KBM-7 (cell line): ENCODE data around the gene HSD11B1L.
"Not testable (repeated sequence)": the region's sequence is repeated elsewhere in the genome, so short reads cannot be mapped to it uniquely, and the experiment has no call there.

Source experiments
- DNase-seq: peaks from one replicate; pipeline ENCODE4 v3.0.0-alpha.2; 2015
- in situ Hi-C: fragments of 300-500 bp; cut with MboI; formaldehyde crosslinking; loops from 2 replicates; pipeline ENCODE4 v1.14.3; 2020; ENCODE audit warnings: low sequenced_read_pairs, low pct_unique_long_range_greater_than_20kb, mixed read lengths

Gene HSD11B1L

DNA sequence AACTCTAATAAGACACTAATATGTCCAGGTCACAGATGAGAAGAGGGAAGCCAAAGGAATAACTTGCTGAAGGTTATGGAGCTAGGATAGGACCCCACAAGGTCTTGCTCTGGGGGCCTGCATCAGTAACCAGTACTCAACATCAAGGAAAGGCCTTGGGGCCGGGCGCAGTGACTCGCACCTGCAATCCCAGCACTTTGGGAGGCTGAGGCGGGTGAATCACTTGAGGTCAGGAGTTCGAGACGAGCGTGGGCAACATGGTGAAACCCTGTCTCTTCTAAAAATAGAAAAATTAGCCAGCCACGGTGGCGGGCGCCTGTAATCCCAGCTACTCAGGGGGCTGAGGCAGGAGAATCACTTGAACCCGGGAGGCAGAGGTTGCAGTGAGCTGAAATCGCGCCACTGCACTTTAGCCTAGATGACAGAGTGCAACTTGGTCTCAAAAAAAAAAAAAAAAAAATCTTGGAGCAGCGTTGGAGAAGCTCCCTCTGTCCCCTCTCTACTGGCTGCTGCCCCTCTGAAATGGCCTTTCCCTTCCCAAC lies 37.3 kb downstream of the HSD11B1L start:
- in situ Hi-C loops = no loop called here
- no peak for DNase-seq

DNA sequence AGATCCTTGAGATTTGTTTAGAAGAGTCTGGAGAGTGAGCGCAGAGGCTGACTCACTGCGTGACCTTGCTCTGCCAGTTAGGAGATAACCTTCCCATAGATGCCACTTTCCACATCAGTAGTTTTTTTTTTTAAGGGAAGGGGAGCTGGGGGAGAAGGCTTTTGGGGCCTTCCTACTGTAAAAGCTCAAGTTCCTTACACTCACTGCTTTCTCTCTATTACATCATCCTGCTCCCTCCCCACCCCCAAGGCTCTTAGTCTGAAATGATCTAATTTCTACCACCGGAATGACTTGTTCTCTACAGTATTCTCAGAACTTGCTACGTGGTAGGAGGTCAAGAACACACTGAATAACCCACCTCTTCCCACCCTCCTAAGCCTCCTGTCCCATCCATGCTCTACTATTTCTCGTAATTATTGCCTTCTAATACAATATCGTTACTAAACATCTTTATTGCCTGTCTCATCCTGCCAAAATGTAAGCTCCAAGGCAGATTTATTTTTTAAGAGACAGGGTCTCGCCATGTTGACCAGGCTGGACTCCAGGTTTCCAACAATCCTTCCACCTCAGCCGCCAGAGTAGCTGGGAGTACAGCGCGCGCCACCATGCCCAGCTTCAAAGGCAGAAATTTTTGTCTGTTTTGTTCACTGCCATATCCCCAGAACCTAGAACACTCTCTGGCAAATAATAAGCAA lies 37.9 kb downstream of the HSD11B1L start:
- in situ Hi-C loops = no loop called here
- DNase-seq = peak; percentile 84

DNA sequence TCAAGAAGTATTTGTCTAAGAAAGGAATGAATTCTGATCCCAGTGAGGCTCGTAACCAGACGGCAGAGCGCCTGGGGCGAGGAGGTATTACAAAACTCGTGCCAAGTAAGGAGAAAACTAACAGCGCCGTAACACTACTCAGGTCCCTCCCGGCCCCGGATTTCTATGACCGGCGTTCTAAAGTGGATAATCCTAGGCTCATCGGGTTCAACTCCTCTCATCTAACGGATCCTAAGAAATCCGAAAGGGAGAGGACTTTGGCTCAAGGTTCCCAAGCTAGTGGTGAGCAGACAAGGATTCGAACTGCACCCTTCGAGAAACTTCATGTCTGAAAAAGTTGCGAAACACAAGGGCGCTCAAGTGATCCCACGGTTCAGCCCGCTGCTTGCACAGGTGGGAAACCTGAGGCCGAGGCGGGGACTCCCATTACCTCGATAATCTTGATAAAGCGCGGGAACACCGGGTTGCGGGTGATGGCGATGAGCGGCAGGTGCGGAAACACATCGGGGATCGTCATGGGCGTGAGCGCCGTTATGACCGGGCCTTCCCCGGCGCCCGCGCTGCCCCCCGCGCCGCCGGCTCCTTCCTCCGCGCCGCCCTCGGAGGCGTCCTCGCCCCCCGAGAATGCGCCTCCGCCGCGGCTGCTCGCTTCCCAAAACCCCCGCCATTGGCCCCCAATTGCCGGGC lies 38.6 kb downstream of the HSD11B1L start:
- peak; percentile 32 for DNase-seq

DNA sequence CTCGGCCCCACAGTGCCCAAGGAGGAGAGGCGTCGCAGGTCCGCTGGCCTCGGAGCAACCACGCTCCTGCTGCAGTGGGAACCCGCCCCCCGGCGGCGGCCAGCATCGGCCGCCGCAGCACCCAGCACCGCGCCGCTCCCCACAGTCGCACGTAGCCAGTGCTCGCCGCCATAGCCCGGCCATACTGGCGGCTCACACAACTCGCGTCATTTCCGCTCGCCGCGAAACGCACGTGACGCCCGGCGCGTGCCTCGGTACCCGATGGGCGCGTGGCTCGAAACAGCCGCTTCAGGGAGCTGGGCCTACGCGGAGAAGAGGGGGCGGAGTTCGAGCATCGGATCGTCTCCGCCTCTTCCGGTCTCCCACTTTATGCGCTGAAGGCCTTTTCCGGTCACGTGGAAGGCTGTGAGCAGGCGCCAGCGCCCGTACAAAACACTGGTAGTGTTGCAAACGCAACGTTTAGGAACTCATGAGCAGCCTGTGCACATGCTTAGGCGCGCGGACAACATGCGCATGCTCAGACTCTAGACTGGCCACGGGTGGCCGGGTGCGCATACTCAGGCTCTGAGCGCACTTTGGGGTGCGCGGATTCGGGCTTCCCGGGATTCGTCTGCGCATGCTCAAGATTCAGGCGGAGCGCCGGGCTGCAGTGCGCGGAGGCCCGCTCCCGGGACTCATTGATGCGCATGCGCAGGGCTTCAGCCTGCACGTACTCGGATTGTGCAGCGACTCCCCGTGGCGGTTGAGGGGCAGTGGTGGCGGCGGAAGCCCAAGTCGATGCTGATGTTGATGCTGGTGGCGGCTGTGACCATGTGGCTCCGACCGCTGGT lies 39.3 kb downstream of the HSD11B1L start, which contains the start of the genes CATSPERD and LONP1:
Gene CATSPERD (plus strand): TSS at position 677 of the 830 bp plus-strand sequence. CDS start 101 bp downstream, at position 778.
Gene LONP1 (minus strand): TSS at position 186 of the 830 bp plus-strand sequence. CDS start 14 bp downstream, at position 172.
- peak; percentile 100 for DNase-seq
- in situ Hi-C loops = no loop called here

More for the DNA sequence above, 38.6 kb downstream of the HSD11B1L start:
- in situ Hi-C loops = no loop called here

DNA sequence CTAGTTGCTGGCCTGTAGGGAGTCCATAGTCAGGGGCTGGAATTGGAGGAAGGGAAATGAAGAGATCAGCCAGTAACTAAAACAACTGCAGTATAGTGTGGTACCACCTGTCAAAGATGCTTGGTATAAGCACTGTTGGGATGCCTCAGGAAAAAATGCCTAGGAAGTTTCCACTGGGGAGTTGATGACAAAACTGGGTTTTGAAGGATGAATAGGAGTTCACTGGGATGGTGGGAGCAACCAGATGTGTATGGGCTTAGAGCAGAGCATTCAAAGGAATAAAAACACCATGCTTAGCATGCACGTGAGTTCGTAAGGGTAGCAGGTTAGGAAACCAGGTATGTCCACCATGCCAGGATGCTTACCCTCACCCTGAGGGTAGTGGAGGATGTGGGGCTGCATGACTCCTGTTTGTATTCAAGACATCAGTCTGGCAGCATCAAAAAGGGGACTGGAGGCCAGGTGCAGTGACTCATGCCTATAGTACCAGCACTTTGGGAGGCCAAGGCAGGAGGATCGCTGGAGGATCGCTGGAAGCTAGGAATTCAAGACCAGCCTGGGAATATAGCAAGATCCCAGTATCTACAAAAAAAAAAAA lies 46.7 kb downstream of the HSD11B1L start:
- DNase-seq = no peak
- in situ Hi-C loops = no loop called here

DNA sequence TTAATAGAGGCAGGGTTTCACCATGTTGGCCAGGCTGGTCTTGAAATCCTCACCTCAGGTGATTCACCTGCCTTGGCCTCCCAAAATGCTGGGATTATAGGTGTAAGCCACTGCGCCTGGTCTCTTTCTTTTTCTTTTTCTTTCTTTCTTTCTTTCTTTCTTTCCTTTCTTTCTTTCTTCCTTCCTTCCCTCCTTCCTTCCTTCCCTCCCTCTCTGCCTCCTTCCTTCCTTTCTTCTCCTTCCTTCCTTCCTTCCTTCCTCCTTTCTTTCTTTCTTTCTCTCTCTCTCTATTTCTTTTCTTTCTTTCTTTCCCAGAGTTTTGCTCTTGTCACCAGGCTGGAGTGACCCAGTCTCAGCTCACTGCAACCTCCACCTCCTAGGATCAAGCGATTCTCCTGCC lies 52.3 kb downstream of the HSD11B1L start:
- in situ Hi-C loops, DNase-seq: not testable (repeated sequence)
